Thoracic aorta (tissue), 2 donors: ENCODE measurements around the gene TMOD4. TPM values are rescaled to one million over a fixed set of nuclear protein-coding genes. Genes with fewer than 3 reads are reported as not detected.

Experiments
- ATAC-seq: fragments of 150-250 bp; one replicate; pipeline ENCODE4 v1.8.0; 2017; ENCODE audit warnings: low read depth; ENCODE audit not compliant: insufficient number of reproducible peaks, low FRiP score
- DNase-seq: peaks from one replicate; pipeline ENCODE4 v3.0.0-alpha.2; 2020; ENCODE audit warnings: low spot score
- H3K27ac ChIP-seq, 2 donors: fragments of 200-600 bp; sonication (generic); 1 replicate in 1 of 2; 2 replicates in 1 of 2; pipeline ENCODE4 v1.5.1; 2016; ENCODE audit warnings: mild to moderate bottlenecking in 2 of 2, moderate library complexity in 2 of 2
- H3K27me3 ChIP-seq: fragments of 200-600 bp; sonication (generic); replicated peaks from 2 replicates; pipeline ENCODE4 v1.6.0; 2016; ENCODE audit warnings: mild to moderate bottlenecking; ENCODE audit not compliant: insufficient read depth
- H3K36me3 ChIP-seq: fragments of 200-600 bp; sonication (generic); one replicate; pipeline ENCODE4 v1.5.1; 2016
- H3K4me1 ChIP-seq, 2 donors: fragments of 200-600 bp; sonication (generic); 1 replicate in 1 of 2; 2 replicates in 1 of 2; pipeline versions ENCODE4 v1.5.1 to v1.6.0; 2016; ENCODE audit warnings: low read depth in 2 of 2, mild to moderate bottlenecking in 1 of 2; ENCODE audit not compliant: control insufficient read depth in 1 of 2
- H3K4me3 ChIP-seq: fragments of 200-600 bp; sonication (generic); 2 replicates; pipeline ENCODE4 v1.5.1; 2016; ENCODE audit warnings: mild to moderate bottlenecking
- H3K9me3 ChIP-seq: fragments of 200-600 bp; sonication (generic); 2 replicates; pipeline ENCODE4 v1.5.1; 2016
- CTCF ChIP-seq: fragments of 200-600 bp; sonication (generic); IDR thresholded peaks from one replicate; pipeline ENCODE4 v1.5.1; 2019; ENCODE audit warnings: antibody characterized with exemption
- total RNA-seq, 2 donors: library from RNA; depleted of rRNA; stranded (reverse); fragments of >200 nt; gene quantifications; one replicate each; pipeline versions ENCODE4 v1.1.0 to v1.2.3, GENCODE V29; 2016

The TMOD4 gene
- total RNA-seq, 2 donors from 2014 or later: not detected

GRCh38 chr1:151133018-151133806 lies 42.6 kb downstream of the TMOD4 start:
- H3K9me3 ChIP-seq: no peaks in the 10 kb centered on the region
- no peaks in the 10 kb centered on the region for H3K4me1 ChIP-seq
- H3K36me3 ChIP-seq: peaks cover 5% of the 10 kb centered on the region
- H3K27me3 ChIP-seq: no peaks in the 10 kb centered on the region
- no peak overlapping the region for H3K27ac ChIP-seq
- no peak for ATAC-seq
- H3K4me3 ChIP-seq: no peak overlapping the region
- no peak for TF ChIP-seq CTCF
- DNase-seq: no peak

- H3K4me1 ChIP-seq: no peaks in the 10 kb centered on the region
- ATAC-seq (no peak), DNase-seq (no peak)
- H3K4me3 ChIP-seq: peak overlapping the region; percentile 70
- no peaks in the 10 kb centered on the region for H3K9me3 ChIP-seq
- no peaks in the 10 kb centered on the region for H3K27me3 ChIP-seq
- H3K36me3 ChIP-seq: peaks cover 5% of the 10 kb centered on the region
- no peak overlapping the region for H3K27ac ChIP-seq
- no peak for TF ChIP-seq CTCF
Measured at GRCh38 chr1:151132335-151133017, 43.3 kb downstream of the TMOD4 start.

- Histone ChIP-seq H3K27ac (no peak overlapping the region), H3K27me3 (no peaks in the 10 kb centered on the region), H3K36me3 (peaks cover 5% of the 10 kb centered on the region), H3K4me3 (peak overlapping the region; percentile 70), H3K4me1 (no peaks in the 10 kb centered on the region), H3K9me3 (no peaks in the 10 kb centered on the region)
- ATAC-seq: no peak
- no peak for DNase-seq
- TF ChIP-seq CTCF: no peak
Measured at GRCh38 chr1:151131701-151132334, 44.0 kb downstream of the TMOD4 start.

GRCh38 chr1:151130987-151131586 lies 44.7 kb downstream of the TMOD4 start:
- Histone ChIP-seq H3K9me3 (no peaks in the 10 kb centered on the region), H3K36me3 (no peaks in the 10 kb centered on the region), H3K4me1 (no peaks in the 10 kb centered on the region), H3K4me3 (peak overlapping the region; percentile 70), H3K27me3 (no peaks in the 10 kb centered on the region), H3K27ac (no peak overlapping the region)
- DNase-seq: peak; percentile 29
- TF ChIP-seq CTCF: no peak
- ATAC-seq: no peak

GRCh38 chr1:151128800-151129199 lies 47.0 kb downstream of the TMOD4 start:
- H3K4me1 ChIP-seq: no peaks in the 10 kb centered on the region
- no peak overlapping the region for H3K4me3 ChIP-seq
- TF ChIP-seq CTCF: no peak
- H3K9me3 ChIP-seq: no peaks in the 10 kb centered on the region
- H3K27me3 ChIP-seq: no peaks in the 10 kb centered on the region
- DNase-seq: no peak
- no peaks in the 10 kb centered on the region for H3K36me3 ChIP-seq
- ATAC-seq: no peak
- no peak overlapping the region for H3K27ac ChIP-seq
